K562 (cell line): ENCODE data around the gene HES6. TPM values are rescaled to one million over a fixed set of nuclear protein-coding genes. Genes with fewer than 3 reads are reported as not detected.

Source experiments
- CHD7 ChIP-seq: fragments of 200-600 bp; sonication (generic); IDR thresholded peaks from one replicate; pipeline ENCODE4 v1.6.1; 2012; ENCODE audit warnings: mild to moderate bottlenecking, low read depth, low read length, inconsistent platforms
- ILK ChIP-seq: fragments of 450-650 bp; IDR thresholded peaks from 2 replicates; pipeline ENCODE4 v1.6.1; 2016; ENCODE audit warnings: missing genetic modification characterization, low read depth, mild to moderate bottlenecking, missing compliant biosample characterization, moderate library complexity, borderline replicate concordance
- polyA plus RNA-seq, 8 experiments: library from polyadenylated mRNA; depleted of rRNA in 4 of 8; stranded (reverse) in 5 of 8; unstranded in 3 of 8; fragments of >200 nt; fragmentation: Nextera tagmentation in 2 of 8; fragmentation: Illumina TruSeq in 1 of 8; extraction: Ambion mirVana in 2 of 8; extraction: Trizol in 1 of 8; gene quantifications; 2 replicates each; pipeline versions ENCODE4 v1.2.1 to v1.2.3, GENCODE V29; 2011 to 2014; ENCODE audit warnings: inconsistent platforms in 1 of 8, missing spikeins in 1 of 8
- total RNA-seq, 7 experiments: library from RNA; depleted of rRNA in 6 of 7; stranded (reverse); fragments of >200 nt in 6 of 7; fragmentation: Illumina TruSeq in 2 of 7; extraction: Trizol in 2 of 7; gene quantifications; 2 replicates each; pipeline versions ENCODE4 v1.2.1 to v1.2.3, GENCODE V29; 2011 to 2021; ENCODE audit warnings: low replicate concordance in 1 of 7

Gene HES6
- total and polyA plus RNA-seq, 9 of the 15 experiments (the other 6 are each of a cell fraction or from before 2014, with no cell fraction given) = 6.2 to 133 (median 29.2) TPM

- no peak for TF ChIP-seq CHD7
- no peak for TF ChIP-seq ILK (tag)
These were observed 884 bp downstream of the HES6 start (continued) for GRCh38 chr2:238238766-238239542.
